ENCODE results near the gene HBB.

Gene HBB

DNA sequence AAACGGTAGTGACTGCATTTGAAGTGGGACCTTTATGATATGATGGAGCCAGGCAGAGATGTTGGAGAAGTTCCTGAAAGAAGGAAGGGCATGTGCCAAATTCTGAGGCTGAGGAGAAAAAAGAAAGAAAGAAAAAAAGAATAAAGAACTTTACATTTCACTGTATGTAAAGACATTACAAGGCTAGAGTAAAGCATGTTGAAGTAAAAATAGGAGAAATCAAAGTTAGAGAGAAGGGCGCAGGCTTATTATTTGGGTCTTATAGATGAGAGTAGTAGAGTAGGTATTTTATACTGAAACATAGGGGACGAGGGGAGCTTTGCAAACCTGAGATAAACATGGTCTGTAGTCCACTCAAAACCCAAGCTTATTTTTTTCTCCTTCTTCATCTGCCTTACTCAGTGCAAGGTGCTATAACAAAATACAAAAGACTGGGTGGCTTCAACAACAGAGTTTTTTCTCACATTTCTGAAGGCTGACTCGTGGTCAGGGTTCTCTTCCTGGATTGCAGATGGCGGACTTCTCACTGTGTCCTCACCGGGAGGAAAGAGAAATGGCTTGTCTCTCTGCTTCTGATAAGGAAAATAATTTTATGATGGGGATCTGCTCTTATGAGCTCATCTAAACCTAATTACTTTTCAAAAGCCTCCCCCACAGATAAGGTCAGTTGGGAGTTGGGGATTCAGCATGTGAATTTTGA is 20.1 kb upstream of the HBB start:
- DNase-seq = no peak

DNA sequence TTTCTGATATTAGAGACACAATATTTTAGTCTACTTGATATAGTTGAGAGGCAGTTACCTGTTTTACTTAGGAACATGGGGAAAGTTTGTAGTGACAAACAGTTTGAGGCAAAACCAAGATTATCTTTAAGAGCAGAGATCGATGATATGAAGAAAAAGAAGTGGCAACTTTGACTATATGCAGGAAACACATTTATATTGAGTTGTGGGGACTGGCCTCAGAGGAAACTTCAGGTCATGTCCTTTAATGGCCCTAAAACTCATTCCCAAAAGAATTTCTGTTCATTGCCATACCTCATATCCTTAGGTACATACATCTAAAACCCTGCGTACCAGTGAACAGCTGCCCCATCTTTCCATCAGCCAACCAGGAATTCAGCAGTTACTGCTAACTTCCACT is 18.3 kb upstream of the HBB start:
- no peak for DNase-seq

DNA sequence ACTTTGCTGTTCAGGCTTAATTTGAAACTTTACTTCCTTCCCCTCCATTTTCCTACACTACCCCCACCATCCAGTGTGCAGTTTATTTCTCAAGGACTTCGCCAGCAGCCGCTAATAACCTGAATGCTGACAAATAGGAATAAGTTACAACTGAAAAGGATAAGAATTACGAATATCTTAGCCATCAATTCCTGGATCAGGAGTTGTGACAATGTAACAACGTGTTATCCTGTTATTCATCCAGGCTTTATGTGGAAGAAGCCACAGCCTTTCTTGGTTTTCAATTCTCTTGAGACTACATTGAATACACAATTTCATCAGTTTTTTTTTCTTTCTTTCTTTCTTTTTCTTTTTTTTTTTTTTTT is 16.9 kb upstream of the HBB start:
- DNase-seq = no peak

DNA sequence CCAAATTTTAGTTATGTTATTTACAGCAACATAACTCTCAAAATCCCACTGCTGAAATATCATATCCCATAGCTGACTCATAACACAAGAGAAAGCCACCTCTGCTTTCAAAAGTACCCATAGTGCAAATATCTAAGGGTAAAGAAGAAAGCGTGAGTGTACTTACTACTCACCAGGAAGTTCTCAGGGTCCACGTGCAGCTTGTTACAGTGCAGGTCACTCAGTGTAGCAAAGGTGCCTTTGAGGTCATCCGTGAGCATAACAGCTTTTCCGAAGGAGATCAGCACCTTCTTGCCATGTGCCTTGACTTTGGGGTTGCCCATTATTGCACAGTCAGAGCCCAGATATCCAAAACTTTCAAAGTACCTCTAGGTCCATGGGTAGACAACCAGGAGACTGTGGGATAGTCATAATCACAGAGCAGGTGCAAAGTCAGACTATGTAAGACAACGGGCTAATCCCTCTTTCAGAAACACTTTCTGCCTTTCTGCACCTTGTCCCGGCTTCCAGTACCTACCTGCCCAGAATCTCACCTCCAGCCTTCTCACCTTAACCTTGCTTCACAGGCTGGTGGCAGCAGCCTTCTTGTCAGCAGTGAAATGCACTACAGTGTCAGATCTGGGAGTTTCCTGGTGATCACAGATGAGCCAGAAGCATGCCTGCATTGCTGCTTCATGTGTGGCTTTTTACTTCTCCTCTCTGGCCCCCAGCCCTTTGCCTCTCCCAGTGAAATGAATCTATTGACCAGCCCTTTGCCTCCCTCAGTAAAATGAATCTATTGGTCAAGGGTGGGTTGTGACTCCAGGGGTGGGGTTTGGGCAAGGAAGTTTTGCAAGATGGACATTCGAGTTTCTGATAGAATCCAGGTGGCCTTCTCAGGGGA is 16.3 kb upstream of the HBB start:
- DNase-seq = no peak

DNA sequence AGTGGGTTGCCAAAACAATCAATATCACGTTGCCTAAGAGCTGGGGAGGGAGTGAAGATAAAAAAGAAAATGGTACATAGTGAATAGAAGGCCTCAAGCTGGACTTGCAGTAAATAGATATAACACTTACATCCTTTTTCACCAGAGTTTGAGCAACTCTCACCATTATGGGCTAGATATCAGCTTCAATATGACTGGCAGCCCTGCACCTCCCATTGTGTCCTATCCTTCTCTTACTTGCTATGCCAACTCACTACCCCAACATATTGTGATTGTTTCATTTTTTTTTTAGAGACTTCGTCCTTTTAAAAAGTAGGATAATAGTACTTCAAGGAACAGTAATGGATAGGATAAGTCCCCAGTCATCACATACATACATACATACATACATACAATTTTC is 15.3 kb upstream of the HBB start:
- no peak for DNase-seq

DNA sequence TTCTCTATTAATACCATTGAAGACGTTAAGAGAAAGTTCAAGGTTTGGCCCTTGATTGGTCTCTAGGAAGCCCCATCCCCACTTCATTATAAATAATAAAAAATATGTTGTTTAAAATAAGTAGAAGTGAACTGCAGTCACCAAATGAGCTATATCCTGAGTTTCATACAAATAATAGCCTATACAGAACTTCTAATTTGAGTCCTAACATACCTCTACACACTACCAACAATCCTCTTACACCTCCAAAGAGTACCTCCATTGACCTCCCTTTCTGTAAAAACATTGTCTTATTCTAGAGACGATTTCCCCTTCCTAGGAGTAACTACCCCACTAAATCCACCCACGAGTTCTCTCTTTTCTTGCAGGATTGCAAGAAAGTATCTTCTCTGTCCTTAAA is 14.6 kb upstream of the HBB start:
- DNase-seq = no peak

DNA sequence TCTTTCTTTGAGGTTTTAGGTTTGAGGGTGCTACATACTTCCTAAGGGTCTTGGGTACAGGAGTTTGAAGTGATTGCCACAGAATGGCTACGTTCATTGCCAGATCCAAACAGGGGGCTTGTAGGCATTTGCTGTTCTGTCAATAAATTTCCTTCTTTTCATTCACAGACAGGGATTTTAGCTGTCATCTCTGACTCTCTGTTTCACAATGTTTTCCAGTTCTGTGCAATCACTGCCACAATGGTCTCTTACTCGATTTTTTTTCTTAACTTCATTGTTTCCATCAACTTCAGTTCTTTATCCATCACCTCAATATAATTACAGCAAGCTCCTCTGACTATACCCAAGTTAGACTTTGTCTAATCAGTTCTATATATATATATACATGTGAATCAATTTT is 13.6 kb upstream of the HBB start:
- DNase-seq = no peak

DNA sequence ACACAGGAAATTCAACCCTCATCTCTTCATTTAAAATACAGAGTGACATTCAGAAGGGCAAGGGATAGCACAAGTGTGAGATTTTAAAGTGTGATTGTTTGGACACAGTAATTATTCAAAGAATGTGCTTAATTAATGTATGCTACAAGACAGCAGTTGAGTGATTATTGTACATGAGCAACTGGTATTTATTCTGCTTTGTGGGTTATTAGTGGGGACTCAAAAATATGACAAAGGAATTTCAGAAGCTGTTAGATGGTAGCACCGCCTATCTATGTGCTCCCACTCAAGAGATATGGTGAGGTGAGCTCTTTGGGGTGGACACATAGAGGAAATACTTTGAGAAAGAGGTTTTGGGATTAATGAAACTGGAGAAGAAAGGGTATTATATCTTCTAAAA is 13.2 kb upstream of the HBB start:
- DNase-seq = no peak

DNA sequence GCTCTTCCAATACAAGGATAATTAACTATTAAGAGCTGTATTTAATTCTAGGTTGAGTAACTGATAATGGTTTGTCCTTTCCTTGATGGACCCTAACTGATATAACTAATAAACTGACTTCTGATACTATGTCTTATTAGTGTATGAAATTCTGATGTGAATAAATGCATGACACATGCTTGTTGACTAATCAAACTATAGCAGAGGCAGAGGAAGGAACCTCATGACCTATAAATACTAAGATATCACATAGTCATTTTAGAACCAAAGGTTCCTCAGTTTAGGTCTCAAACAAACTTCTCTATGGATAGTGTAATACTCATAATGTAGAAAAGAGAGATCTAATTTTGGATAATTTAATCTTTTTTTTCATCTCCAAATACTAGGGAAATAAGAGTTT is 12.2 kb upstream of the HBB start:
- DNase-seq = no peak

DNA sequence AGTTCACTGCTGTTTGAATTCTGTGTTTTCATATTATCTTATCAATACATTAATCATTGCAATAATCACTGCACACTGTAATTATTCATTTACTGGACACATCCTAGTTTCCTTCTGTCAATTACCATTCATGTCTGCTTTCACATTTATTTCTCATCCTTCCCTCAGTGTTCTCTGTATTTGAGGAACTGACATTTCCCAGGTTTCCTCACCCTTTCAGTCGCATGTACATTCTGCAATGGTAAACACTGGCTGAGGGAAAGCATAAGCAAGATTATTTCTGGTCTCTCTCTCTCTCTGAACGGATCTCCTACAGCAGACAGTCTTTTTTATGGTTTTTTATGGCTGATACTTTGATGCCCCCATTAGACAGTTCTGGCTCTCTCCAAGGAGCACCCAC is 11.6 kb upstream of the HBB start:
- DNase-seq = no peak

DNA sequence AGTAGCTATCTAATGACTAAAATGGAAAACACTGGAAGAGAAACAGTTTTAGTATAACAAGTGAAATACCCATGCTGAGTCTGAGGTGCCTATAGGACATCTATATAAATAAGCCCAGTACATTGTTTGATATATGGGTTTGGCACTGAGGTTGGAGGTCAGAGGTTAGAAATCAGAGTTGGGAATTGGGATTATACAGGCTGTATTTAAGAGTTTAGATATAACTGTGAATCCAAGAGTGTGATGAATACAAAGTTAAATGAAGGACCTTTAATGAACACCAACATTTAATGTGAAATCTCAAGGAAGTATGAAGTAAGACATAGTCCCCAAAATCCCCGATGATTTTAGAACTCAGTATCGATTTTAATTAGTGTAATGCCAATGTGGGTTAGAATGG is 10.5 kb upstream of the HBB start:
- DNase-seq = no peak

DNA sequence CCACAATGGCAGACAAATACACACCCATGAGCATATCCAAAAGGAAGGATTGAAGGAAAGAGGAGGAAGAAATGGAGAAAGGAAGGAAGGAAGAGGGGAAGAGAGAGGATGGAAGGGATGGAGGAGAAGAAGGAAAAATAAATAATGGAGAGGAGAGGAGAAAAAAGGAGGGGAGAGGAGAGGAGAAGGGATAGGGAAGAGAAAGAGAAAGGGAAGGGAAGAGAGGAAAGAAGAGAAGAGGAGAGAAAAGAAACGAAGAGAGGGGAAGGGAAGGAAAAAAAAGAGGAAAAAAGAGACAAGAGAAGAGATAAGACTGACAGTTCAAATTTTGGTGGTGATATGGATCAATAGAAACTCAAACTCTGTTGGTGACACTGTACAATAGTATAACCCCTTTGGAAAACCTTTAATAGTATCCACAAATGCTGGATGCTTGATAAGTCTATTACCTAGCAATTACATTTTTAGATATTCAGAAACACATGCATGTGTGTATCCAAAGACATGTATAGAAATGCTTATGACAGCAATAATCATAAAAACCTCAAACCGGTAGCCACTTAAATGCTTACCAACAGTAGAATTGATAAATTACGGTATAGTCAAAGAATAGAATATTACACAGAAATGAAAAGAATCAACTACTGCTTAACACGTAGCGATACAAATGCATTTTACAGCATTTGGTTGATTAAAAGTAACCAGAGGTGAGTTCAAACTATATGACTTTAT is 8.7 kb upstream of the HBB start:
- DNase-seq = no peak

DNA sequence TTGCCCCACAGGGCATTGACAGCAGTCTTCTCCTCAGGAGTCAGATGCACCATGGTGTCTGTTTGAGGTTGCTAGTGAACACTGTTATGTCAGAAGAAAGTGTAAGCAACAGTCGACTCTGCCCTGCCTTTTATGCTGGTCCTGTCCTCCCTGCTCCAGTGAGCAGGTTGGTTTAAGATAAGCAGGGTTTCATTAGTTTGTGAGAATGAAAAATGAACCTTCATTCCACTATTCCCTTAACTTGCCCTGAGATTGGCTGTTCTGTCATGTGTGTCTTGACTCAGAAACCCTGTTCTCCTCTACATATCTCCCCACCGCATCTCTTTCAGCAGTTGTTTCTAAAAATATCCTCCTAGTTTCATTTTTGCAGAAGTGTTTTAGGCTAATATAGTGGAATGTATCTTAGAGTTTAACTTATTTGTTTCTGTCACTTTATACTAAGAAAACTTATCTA is 7.5 kb upstream of the HBB start, which contains the start of gene HBD:
HBD (minus strand) TSS at position 103 of the 454 bp plus-strand sequence; CDS start at position 53, 50 bp downstream.
- no peak for DNase-seq

DNA sequence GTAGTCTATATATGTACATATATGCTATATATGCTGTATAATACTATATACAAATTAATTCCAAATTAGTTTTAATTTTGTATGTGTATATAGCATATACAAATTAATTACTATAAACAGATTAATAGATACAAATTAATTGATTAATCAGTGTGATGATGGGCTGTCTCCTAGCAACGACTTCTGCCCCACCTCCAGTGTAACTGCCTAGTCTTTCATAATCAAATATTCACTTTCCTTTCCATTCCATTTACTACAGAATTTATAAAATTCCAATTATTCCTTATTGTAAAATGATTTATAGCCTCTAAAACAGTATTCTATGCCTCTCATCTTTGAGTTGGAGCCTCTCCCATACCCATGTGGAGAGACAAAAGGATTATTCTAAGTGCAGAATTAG is 6.4 kb upstream of the HBB start:
- no peak for DNase-seq

DNA sequence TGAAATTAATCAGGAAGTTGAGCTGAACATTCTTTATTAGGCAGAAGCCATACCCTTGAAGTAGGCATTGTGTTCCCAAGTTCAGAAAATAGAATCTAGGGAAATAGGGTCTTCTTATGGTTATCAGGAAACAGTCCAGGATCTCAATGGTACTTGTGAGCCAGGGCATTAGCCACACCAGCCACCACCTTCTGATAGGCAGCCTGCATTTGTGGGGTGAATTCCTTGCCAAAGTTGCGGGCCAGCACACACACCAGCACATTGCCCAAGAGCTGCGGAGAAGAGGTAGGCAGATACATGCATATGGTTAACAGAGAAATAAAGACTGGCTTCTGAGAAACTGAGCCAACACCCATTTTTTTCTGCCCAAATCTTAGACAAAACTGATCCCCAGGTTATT is 6.0 kb upstream of the HBB start:
- no peak for DNase-seq

DNA sequence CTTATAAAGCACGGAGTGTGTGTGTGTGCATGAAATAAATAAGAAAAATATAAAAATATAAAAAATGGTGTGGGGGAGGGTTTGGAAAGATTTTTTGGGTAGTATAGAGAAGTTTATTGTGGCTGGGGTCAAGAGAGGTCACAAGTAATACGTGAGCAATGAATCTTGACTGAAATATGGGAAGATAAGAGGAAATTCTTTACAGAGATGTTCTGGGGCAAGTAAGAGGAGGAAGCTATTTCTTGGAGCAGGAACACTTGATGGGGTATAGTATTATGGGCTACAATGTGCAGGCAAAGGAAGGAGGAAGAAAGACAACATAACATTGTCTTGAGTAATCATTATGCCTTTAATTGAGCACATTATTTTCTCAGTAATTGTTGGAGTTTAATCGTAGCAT is 5.3 kb upstream of the HBB start:
- no peak for DNase-seq

DNA sequence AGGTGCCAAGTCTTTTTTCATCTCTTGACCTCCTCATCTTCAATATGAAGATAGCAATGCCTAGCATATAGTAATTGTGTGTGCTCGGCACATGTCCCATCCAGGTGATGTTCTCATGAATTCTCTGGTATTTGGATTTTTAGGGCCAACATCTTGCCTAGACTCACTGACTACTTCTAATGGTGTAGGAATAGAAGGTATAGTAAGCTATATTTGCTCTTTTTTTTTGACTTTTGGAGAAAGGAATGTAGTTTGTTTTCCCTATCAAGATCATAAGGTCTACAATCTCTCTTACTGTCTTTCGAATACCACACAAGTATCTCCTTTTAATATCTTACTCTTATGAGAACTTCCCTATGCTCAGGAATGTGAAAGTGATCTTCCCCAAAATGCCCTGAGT is 4.2 kb upstream of the HBB start:
- no peak for DNase-seq

DNA sequence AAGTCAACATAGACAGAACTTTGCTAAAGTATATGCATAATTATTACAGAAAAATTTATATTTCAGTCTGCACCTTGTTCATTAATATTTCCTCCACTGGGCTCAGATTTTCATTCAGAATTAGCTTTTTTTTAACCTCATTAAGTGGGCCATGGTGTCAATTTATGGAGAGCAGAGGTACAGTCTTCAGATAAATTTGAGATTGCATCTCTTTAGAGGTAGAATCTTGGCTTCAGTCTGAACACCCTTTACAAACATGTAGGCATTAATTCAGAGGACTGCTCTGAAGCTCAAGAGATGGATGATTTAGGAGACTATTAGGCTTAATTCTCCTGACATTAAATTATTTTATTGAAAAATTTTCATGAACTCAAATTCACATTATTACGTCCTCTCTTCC is 3.4 kb upstream of the HBB start:
- DNase-seq = no peak

DNA sequence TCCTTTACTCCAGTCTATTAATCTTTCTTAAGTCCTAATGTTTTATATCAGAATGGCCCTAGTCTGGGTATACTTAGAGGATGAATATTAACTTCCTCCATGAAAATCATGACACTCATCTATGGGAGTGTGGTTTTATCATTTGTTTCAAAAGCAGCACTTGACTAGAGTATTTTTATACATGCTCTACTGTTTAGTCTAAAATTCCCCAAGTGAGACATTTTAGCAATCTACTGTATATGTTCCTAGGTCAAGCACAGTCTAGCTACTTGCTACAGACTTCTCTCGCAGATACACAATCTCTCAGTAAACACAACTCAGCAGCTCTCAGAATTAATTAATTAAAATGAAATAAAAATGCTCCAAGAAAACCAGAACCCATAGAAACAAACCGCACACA is 2.9 kb upstream of the HBB start:
- no peak for DNase-seq

DNA sequence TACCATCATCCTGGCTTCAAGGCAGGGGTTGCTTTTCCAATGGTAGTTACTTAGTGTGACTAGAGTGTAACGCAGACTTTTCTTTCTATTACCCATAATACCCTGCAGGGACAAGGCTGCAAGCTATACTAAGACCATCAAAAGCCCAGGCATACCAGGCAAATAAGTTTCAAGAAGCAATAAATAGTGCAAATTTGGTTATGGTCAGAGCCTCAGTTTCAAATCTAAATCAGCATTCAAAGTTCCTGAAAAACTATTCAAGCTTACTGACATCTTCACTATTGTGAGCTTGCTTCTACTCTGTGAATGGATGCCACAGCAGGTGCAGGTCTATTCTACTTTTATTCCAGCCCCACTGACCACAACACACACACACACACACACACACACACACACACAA is 2.5 kb upstream of the HBB start:
- DNase-seq = no peak

DNA sequence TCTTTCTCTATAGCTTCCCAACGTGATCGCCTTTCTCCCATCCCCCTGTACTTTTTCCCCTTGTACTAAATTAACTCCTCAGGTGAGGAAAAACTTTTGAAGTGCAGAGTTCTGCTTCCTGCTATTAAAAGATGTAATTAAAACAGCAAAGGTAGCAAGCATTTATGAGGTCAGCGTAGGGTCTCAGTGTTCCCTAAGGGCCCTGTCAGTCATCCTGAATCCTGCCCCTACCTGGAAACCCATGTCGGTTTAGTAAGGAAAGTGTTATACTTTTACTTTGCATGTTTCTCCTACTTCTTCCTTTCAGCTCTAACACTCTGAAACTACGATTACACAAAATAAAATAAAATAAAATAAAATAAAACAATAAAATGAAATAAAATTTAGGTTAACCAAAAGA is 1.3 kb upstream of the HBB start:
- no peak for DNase-seq

DNA sequence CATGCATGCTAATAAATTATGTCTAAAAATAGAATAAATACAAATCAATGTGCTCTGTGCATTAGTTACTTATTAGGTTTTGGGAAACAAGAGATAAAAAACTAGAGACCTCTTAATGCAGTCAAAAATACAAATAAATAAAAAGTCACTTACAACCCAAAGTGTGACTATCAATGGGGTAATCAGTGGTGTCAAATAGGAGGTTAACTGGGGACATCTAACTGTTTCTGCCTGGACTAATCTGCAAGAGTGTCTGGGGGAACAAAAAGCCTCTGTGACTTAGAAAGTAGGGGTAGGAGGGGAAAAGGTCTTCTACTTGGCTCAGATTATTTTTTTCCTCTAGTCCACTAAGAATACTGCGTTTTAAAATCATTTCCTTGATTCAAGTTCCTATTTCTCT is 810 bp upstream of the HBB start:
- DNase-seq = no peak

DNA sequence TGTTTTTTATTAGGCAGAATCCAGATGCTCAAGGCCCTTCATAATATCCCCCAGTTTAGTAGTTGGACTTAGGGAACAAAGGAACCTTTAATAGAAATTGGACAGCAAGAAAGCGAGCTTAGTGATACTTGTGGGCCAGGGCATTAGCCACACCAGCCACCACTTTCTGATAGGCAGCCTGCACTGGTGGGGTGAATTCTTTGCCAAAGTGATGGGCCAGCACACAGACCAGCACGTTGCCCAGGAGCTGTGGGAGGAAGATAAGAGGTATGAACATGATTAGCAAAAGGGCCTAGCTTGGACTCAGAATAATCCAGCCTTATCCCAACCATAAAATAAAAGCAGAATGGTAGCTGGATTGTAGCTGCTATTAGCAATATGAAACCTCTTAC is 1.4 kb downstream of the HBB start:
- DNase-seq = no peak

Measured in activated effector memory CD4-positive, alpha-beta T cell treated with Interleukin-2 at 50 U/mL for 16 hours (primary cell).